IMR-90 (cell line): ENCODE results near the gene TSTD1. TPM values are rescaled to one million over a fixed set of nuclear protein-coding genes. Genes with fewer than 3 reads are reported as not detected.

Experiments used
- ATAC-seq: fragments of 200-7000 bp; cut with Tn5 transposase; 2 replicates; pipeline ENCODE4 v1.9.1; 2020; ENCODE audit warnings: low read depth, mild to moderate bottlenecking, moderate library complexity
- BruUV-seq: library from RNA; stranded (reverse); fragments of 400-500 nt; replicated peaks from 2 replicates; lab custom pipeline; 2021; lab: Mats Ljungman, UMichigan
- CTCF ChIA-PET: fragments of 300-600 bp; formaldehyde crosslinking; extraction: SDS; loops from one replicate; lab custom pipeline; 2021; ENCODE audit warnings: antibody characterized with exemption; lab: Yijun Ruan, JAX
- POLR2A ChIA-PET: fragments of 300-600 bp; sonication (Branson Sonifier 250); formaldehyde crosslinking; loops from one replicate; lab custom pipeline; 2022; ENCODE audit warnings: antibody characterized with exemption; ENCODE audit not compliant: unreplicated experiment; lab: Charles Lee
- DNase-seq: peaks from one replicate; pipeline ENCODE4 v3.0.0; 2013
- H2AFZ ChIP-seq: replicated peaks from 2 replicates; pipeline ENCODE3; 2013; ENCODE audit warnings: low read length, mild to moderate bottlenecking; ENCODE audit not compliant: poor library complexity
- H2AK5ac ChIP-seq: 2 replicates; pipeline ENCODE4 v1.6.1; 2013; ENCODE audit warnings: low read depth, low read length, inconsistent platforms
- H2AK9ac ChIP-seq: replicated peaks from 2 replicates; pipeline ENCODE3; 2013; ENCODE audit warnings: mild to moderate bottlenecking, low read depth, low read length, moderate library complexity; ENCODE audit not compliant: poor library complexity
- H2BK120ac ChIP-seq: 2 replicates; pipeline ENCODE4 v1.6.1; 2013; ENCODE audit warnings: low read depth, low read length, inconsistent platforms
- H2BK15ac ChIP-seq: 3 replicates; pipeline ENCODE4 v1.6.1; 2013; ENCODE audit warnings: low read depth, low read length, inconsistent platforms
- H2BK20ac ChIP-seq: 2 replicates; pipeline ENCODE4 v1.6.1; 2013; ENCODE audit warnings: low read depth, mild to moderate bottlenecking, inconsistent platforms, low read length, moderate library complexity
- H2BK5ac ChIP-seq: 2 replicates; pipeline ENCODE4 v1.6.1; 2013; ENCODE audit warnings: mild to moderate bottlenecking, low read depth, low read length, inconsistent platforms; ENCODE audit not compliant: poor library complexity, severe bottlenecking
- H3K14ac ChIP-seq: replicated peaks from 2 replicates; pipeline ENCODE4 v1.6.1; 2013; ENCODE audit warnings: low read depth, low read length, inconsistent platforms
- H3K18ac ChIP-seq: 2 replicates; pipeline ENCODE4 v1.6.1; 2013; ENCODE audit warnings: low read depth, low read length, control low read depth
- H3K23ac ChIP-seq: 2 replicates; pipeline ENCODE4 v1.6.1; 2013; ENCODE audit warnings: low read depth, low read length, inconsistent platforms
- H3K27ac ChIP-seq: 2 replicates; pipeline ENCODE4 v1.5.1; 2013; ENCODE audit warnings: mild to moderate bottlenecking, control low read depth, low read length; ENCODE audit not compliant: insufficient read depth
- H3K27me3 ChIP-seq: 2 replicates; pipeline ENCODE4 v1.6.1; 2013; ENCODE audit warnings: low read length; ENCODE audit not compliant: control insufficient read depth, insufficient read depth
- H3K36me3 ChIP-seq: 2 replicates; pipeline ENCODE4 v1.6.1; 2013; ENCODE audit warnings: low read length, mixed read lengths; ENCODE audit not compliant: control insufficient read depth, insufficient read depth
- H3K4ac ChIP-seq: 2 replicates; pipeline ENCODE4 v1.6.1; 2013; ENCODE audit warnings: low read depth, low read length, inconsistent platforms
- H3K4me1 ChIP-seq: 2 replicates; pipeline ENCODE4 v1.6.1; 2013; ENCODE audit warnings: low read length, mixed read lengths; ENCODE audit not compliant: control insufficient read depth, insufficient read depth
- H3K4me2 ChIP-seq: 2 replicates; pipeline ENCODE4 v1.6.1; 2013; ENCODE audit warnings: low read depth, mild to moderate bottlenecking, control low read depth, low read length, moderate library complexity
- H3K4me3 ChIP-seq: 2 replicates; pipeline ENCODE4 v1.5.1; 2013; ENCODE audit warnings: low read depth, mild to moderate bottlenecking, control low read depth, low read length, moderate library complexity; ENCODE audit not compliant: insufficient read depth
- H3K56ac ChIP-seq: 2 replicates; pipeline ENCODE4 v1.6.1; 2013; ENCODE audit warnings: low read length, inconsistent platforms; ENCODE audit not compliant: insufficient read depth; ENCODE audit errors: extremely low read depth
- H3K79me1 ChIP-seq, 2 experiments: 2 replicates each; pipeline ENCODE4 v1.6.1; 2013; ENCODE audit warnings: low read length in 2 of 2, inconsistent platforms in 1 of 2, low read depth in 1 of 2
- H3K9ac ChIP-seq: 2 replicates; pipeline ENCODE4 v1.6.1; 2013; ENCODE audit warnings: low read depth, low read length, control low read depth
- H3K9me1 ChIP-seq: 2 replicates; pipeline ENCODE4 v1.6.1; 2013; ENCODE audit warnings: low read length, inconsistent platforms; ENCODE audit not compliant: insufficient read depth
- H3K9me3 ChIP-seq: 2 replicates; pipeline ENCODE4 v1.6.1; 2013; ENCODE audit warnings: low read length; ENCODE audit not compliant: control insufficient read depth, insufficient read depth
- H4K20me1 ChIP-seq: 2 replicates; pipeline ENCODE4 v1.6.1; 2013; ENCODE audit warnings: low read length, inconsistent platforms; ENCODE audit not compliant: insufficient read depth
- H4K5ac ChIP-seq: 2 replicates; pipeline ENCODE4 v1.6.1; 2013; ENCODE audit warnings: mild to moderate bottlenecking, low read depth, low read length, control low read depth
- H4K8ac ChIP-seq, 2 experiments: 2 replicates each; pipeline ENCODE4 v1.6.1; 2013; ENCODE audit warnings: low read depth in 2 of 2, low read length in 2 of 2, control low read depth in 1 of 2, inconsistent platforms in 1 of 2
- H4K91ac ChIP-seq: 2 replicates; pipeline ENCODE4 v1.6.1; 2013; ENCODE audit warnings: low read depth, low read length, inconsistent platforms; ENCODE audit not compliant: insufficient read depth
- CEBPB ChIP-seq: IDR thresholded peaks from 2 replicates; pipeline ENCODE4 v1.6.1; 2012; ENCODE audit warnings: low read depth, low read length, improper control_type of control experiment
- CHD1 ChIP-seq: IDR thresholded peaks from 2 replicates; pipeline ENCODE4 v1.6.1; 2012; ENCODE audit warnings: low read depth, low read length, improper control_type of control experiment
- FOS ChIP-seq: fragments of 150-350 bp; IDR thresholded peaks from 2 replicates; pipeline ENCODE4 v1.6.1; 2016; ENCODE audit warnings: low read depth, low read length
- MAFK ChIP-seq: IDR thresholded peaks from 2 replicates; pipeline ENCODE4 v1.6.1; 2012; ENCODE audit warnings: low read depth, low read length, improper control_type of control experiment
- WGBS, 2 experiments: methylation state at CpG; one replicate each; pipeline versions ENCODE4 v1.1.5 to v1.1.7; 2013; ENCODE audit warnings: missing lambda C conversion rate in 2 of 2; ENCODE audit not compliant: insufficient read length in 1 of 2; ENCODE audit errors: extremely low coverage in 2 of 2; 5-methylcytosine and 5-hydroxymethylcytosine counted together
- dilution Hi-C: fragments of 300-500 bp; cut with HindIII; formaldehyde crosslinking; loops from one replicate; pipeline ENCODE4 v1.14.3; 2018; ENCODE audit warnings: low sequenced_read_pairs; ENCODE audit not compliant: unreplicated experiment
- in situ Hi-C: fragments of 300-500 bp; cut with MboI; formaldehyde crosslinking; loops from 3 replicates; pipeline ENCODE4 v1.14.3; 2019; ENCODE audit warnings: low sequenced_read_pairs, inconsistent platforms, mixed read lengths
- intact Hi-C: fragments of 100-400 bp; cut with micrococcal nuclease; formaldehyde crosslinking; loops from 2 replicates; pipeline ENCODE4 v1.10.0; 2022
- polyA plus RNA-seq, 3 experiments: library from polyadenylated mRNA; depleted of rRNA; stranded (reverse); fragments of >200 nt; gene quantifications; 2 replicates each; pipeline ENCODE4 v1.2.3, GENCODE V29; 2012; ENCODE audit warnings: low replicate concordance in 1 of 3
- total RNA-seq: library from RNA; depleted of rRNA; stranded (reverse); fragments of >200 nt; gene quantifications from 2 replicates; pipeline ENCODE4 v1.2.3, GENCODE V29; 2012

TSTD1 gene
- total and polyA plus RNA-seq, 2 of the 4 experiments (the other 2 are of a cell fraction), result 0.21 TPM; not detected in 1

GRCh38 chr1:161001525-161001924 lies 37.2 kb downstream of the TSTD1 start:
- Histone ChIP-seq H3K9me1 (no peaks in the 10 kb centered on the region), H3K4me3 (no peak overlapping the region), H3K27ac (no peak overlapping the region), H4K91ac (no peak overlapping the region), H2AK5ac (no peak overlapping the region), H3K36me3 (no peaks in the 10 kb centered on the region), H2AFZ (no peak overlapping the region), H2BK20ac (no peak overlapping the region), H3K23ac (no peak overlapping the region), H3K79me1 (no peaks in the 10 kb centered on the region), H3K14ac (no peak overlapping the region), H3K56ac (no peak overlapping the region), H2BK5ac (no peak overlapping the region), H3K27me3 (no peaks in the 10 kb centered on the region), H2AK9ac (no peak overlapping the region), H2BK120ac (no peak overlapping the region), H3K4me1 (no peaks in the 10 kb centered on the region), H3K4me2 (no peak overlapping the region), H4K20me1 (no peaks in the 10 kb centered on the region), H4K8ac (no peak overlapping the region), H3K4ac (no peak overlapping the region), H4K5ac (no peak overlapping the region), H3K9me3 (no peaks in the 10 kb centered on the region), H3K9ac (no peak overlapping the region), H2BK15ac (no peak overlapping the region), H3K18ac (no peak overlapping the region)
- BruUV-seq, result no TSS peak
- ATAC-seq (no peak), DNase-seq (no peak)
- 39% methylated on average over 3 of the region's 5 CpGs; no CpG with 5 or more reads in 1 of the 2 experiments for WGBS, 2 experiments
- ChIA-PET POLR2A (no interaction called here), CTCF (no interaction called here)
- TF ChIP-seq CHD1 (no peak), MAFK (no peak), FOS (no peak), CEBPB (no peak)
- in situ Hi-C loops (no loop called here), intact Hi-C loops (no loop called here), dilution Hi-C loops (no loop called here)
